ENCODE data around the gene MYO19. TPM values are rescaled to one million over a fixed set of nuclear protein-coding genes. Genes with fewer than 3 reads are reported as not detected.

The MYO19 gene
- total and polyA plus RNA-seq, 8 donors, result 11.8 to 311 (median 112) TPM

- intact Hi-C loops (cut with DNase I; ENCODE audit: low total_unique reads), result no loop called here
- H3K4me3 ChIP-seq, result no peak overlapping the region
- H3K4me1 ChIP-seq, result no peaks in the 10 kb centered on the region
- WGBS, 5 donors, result 53 to 69% (median 63%) methylated on average over 3 to 4 of the region's 4 CpGs
- no peak for DNase-seq
- H3K27ac ChIP-seq, result no peak overlapping the region
- H3K27me3 ChIP-seq, result peaks cover 0 to 10% (median 0%) of the 10 kb centered on the region in 3 donors
- no peaks in the 10 kb centered on the region for H3K36me3 ChIP-seq
- H3K9me3 ChIP-seq, result no peaks in the 10 kb centered on the region
- TF ChIP-seq CTCF (IDR thresholded peaks at IDR 0.05) (no peak), EP300 (IDR thresholded peaks at IDR 0.05) (no peak)
Observed at GRCh38 chr17:36475346-36475970, 59.2 kb downstream of the MYO19 start.

GRCh38 chr17:36474571-36474970, 60.1 kb downstream of the MYO19 start:
- no peak for DNase-seq
- Histone ChIP-seq H3K27ac (no peak overlapping the region), H3K27me3 (peaks cover 0 to 14% (median 0%) of the 10 kb centered on the region in 3 donors), H3K4me3 (no peak overlapping the region), H3K36me3 (no peaks in the 10 kb centered on the region), H3K4me1 (no peaks in the 10 kb centered on the region), H3K9me3 (no peaks in the 10 kb centered on the region)
- intact Hi-C loops (cut with DNase I; ENCODE audit: low total_unique reads), result no loop called here
- TF ChIP-seq POLR2A (IDR thresholded peaks at IDR 0.05) (no peak), CTCF (IDR thresholded peaks at IDR 0.05) (no peak), POLR2AphosphoS5 (IDR thresholded peaks at IDR 0.05) (no peak), EP300 (IDR thresholded peaks at IDR 0.05) (no peak)
- 34 to 66% (median 44%) methylated on average over 7 of the region's 7 CpGs for WGBS, 5 donors

GRCh38 chr17:36470499-36470898, 64.2 kb downstream of the MYO19 start:
- H3K27ac ChIP-seq, result no peak overlapping the region
- intact Hi-C loops (cut with DNase I; ENCODE audit: low total_unique reads), result no loop called here
- H3K4me3 ChIP-seq, result no peak overlapping the region
- TF ChIP-seq CTCF (IDR thresholded peaks at IDR 0.05) (no peak), EP300 (IDR thresholded peaks at IDR 0.05) (no peak), POLR2A (IDR thresholded peaks at IDR 0.05) (no peak), POLR2AphosphoS5 (IDR thresholded peaks at IDR 0.05) (no peak)
- no peaks in the 10 kb centered on the region for H3K36me3 ChIP-seq
- no peaks in the 10 kb centered on the region for H3K9me3 ChIP-seq
- no peaks in the 10 kb centered on the region for H3K4me1 ChIP-seq
- DNase-seq, result no peak
- peaks cover 0 to 50% (median 6%) of the 10 kb centered on the region in 3 donors for H3K27me3 ChIP-seq

- intact Hi-C loops (cut with DNase I; ENCODE audit: low total_unique reads), result no loop called here
- H3K9me3 ChIP-seq, result no peaks in the 10 kb centered on the region
- peaks cover 8 to 57% (median 14%) of the 10 kb centered on the region in 3 donors for H3K27me3 ChIP-seq
- WGBS, 5 donors, result 68 to 77% (median 71%) methylated on average over 7 of the region's 7 CpGs
- no peaks in the 10 kb centered on the region for H3K4me1 ChIP-seq
- no peak overlapping the region for H3K4me3 ChIP-seq
- H3K27ac ChIP-seq, result no peak overlapping the region
- H3K36me3 ChIP-seq, result no peaks in the 10 kb centered on the region
- no peak for DNase-seq
- no peak for TF ChIP-seq CTCF (IDR thresholded peaks at IDR 0.05)
- TF ChIP-seq EP300 (IDR thresholded peaks at IDR 0.05), result no peak
- TF ChIP-seq POLR2AphosphoS5 (IDR thresholded peaks at IDR 0.05), result no peak
Observed at GRCh38 chr17:36469733-36470132, 64.9 kb downstream of the MYO19 start.

Measured in stomach (tissue), 9 donors.